Measurements from ENCODE around the gene ISM1. TPM values are rescaled to one million over a fixed set of nuclear protein-coding genes. Genes with fewer than 3 reads are reported as not detected.

The ISM1 gene
- total RNA-seq, 4 donors from 2014 or later = 1.8 to 7.1 (median 4.0) TPM

DNA sequence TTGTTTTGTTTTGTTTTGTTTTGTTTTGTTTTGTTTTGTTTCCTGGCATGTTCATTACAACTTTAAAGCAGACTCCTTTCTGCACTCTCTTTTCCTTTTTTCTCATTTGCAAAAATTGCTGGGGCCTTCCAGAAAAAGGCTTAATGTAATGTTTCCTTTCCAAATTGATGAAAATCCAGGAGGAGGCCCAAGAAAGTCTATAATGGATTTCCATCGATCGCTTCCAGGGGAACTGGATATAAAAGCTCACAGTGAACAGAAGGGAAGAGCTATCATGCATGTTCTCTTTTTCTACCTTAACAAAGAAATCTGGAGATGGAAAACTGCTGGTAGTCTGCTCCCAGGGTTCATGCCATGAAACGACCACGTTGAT is 28.7 kb downstream of the ISM1 start:
- 74% methylated on average over 4 of the region's 4 CpGs for WGBS
- no peaks in the 10 kb centered on the region for H3K9me3 ChIP-seq
- TF ChIP-seq, protein P1, sequence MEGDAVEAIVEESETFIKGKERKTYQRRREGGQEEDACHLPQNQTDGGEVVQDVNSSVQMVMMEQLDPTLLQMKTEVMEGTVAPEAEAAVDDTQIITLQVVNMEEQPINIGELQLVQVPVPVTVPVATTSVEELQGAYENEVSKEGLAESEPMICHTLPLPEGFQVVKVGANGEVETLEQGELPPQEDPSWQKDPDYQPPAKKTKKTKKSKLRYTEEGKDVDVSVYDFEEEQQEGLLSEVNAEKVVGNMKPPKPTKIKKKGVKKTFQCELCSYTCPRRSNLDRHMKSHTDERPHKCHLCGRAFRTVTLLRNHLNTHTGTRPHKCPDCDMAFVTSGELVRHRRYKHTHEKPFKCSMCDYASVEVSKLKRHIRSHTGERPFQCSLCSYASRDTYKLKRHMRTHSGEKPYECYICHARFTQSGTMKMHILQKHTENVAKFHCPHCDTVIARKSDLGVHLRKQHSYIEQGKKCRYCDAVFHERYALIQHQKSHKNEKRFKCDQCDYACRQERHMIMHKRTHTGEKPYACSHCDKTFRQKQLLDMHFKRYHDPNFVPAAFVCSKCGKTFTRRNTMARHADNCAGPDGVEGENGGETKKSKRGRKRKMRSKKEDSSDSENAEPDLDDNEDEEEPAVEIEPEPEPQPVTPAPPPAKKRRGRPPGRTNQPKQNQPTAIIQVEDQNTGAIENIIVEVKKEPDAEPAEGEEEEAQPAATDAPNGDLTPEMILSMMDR (IDR thresholded peaks at IDR 0.05) = no peak
- no peak for TF ChIP-seq EP300 (IDR thresholded peaks at IDR 0.05)
- TF ChIP-seq POLR2A (IDR thresholded peaks at IDR 0.05; ENCODE audit: low read depth) = no peak
- no peak for TF ChIP-seq POLR2AphosphoS5 (IDR thresholded peaks at IDR 0.05)
- H3K27ac ChIP-seq (replicated peaks in 1 of 4) = no peak overlapping the region
- no peak for DNase-seq (ENCODE audit: extremely low spot score)
- intact Hi-C loops (cut with DNase I) = no loop called here
- H3K4me3 ChIP-seq = no peak overlapping the region
- no peaks in the 10 kb centered on the region for H3K4me1 ChIP-seq
- no peaks in the 10 kb centered on the region for H3K27me3 ChIP-seq
- no peaks in the 10 kb centered on the region for H3K36me3 ChIP-seq

DNA sequence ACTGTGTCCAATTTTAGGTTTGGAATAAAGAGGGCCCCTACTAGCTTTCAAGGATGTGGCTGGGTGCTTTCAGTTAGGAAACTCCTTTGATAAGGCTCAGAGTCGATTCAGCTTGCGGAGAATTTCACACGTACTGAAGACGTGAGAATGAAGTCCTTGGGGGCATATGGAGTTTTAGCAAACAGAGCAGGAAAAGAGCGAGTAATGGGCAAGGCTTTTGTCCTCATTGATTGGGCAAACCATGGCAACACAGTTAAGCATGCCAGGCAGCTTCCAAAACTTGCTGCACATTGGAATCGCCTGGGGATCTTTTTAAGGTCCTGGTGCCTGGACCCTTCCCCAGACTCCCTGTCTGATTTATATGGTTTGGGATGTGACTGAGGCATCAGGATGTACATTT is 29.2 kb downstream of the ISM1 start:
- TF ChIP-seq POLR2AphosphoS5 (IDR thresholded peaks at IDR 0.05) = no peak
- TF ChIP-seq, protein P1 (IDR thresholded peaks at IDR 0.05) = no peak
- TF ChIP-seq EP300 (IDR thresholded peaks at IDR 0.05) = no peak
- TF ChIP-seq POLR2A (IDR thresholded peaks at IDR 0.05; ENCODE audit: low read depth) = no peak
- Histone ChIP-seq H3K36me3 (no peaks in the 10 kb centered on the region), H3K4me3 (no peak overlapping the region), H3K27me3 (no peaks in the 10 kb centered on the region), H3K27ac (replicated peaks in 1 of 4) (no peak overlapping the region), H3K9me3 (no peaks in the 10 kb centered on the region), H3K4me1 (no peaks in the 10 kb centered on the region)
- DNase-seq (ENCODE audit: extremely low spot score) = no peak
- intact Hi-C loops (cut with DNase I) = no loop called here
- WGBS = 88% methylated on average over 6 of the region's 6 CpGs

DNA sequence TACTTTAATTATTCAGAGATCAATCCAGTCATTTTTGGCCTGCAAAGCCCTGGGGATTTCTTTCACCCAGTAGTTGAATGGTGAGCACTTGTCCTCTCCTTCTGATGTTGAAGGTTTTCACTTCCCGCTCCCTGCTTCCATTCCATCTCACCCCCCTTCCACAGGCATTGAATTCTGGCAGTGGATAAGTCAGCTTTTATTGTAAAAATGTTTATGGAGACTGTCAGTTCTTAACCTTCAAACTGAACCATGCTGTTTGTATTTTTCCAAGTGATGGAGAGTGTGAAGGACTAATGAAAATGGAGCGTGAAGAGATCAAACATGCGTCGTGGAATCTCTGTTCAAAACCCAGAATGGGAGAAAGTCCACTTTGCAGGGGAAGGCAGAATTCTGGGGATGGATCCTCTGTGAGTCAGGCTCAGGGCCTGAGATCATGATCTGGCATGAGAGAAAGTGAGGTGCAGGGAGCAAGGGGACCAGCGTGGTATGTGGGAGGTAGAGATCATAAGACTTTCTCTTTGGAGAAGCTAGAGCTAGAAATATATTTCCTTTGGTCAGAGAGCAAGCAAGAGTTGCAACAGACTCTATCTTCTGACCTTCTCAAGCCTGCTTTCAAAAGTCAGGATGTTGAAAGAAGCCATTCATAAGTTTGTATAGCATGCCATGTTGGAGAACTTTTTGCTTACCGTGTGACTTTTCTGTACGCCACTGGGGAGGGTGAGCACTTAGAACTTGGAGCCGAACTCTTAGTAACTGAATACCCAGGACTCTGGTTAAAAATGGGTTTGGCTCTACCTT is 30.2 kb downstream of the ISM1 start:
- no peak for DNase-seq (ENCODE audit: extremely low spot score)
- Histone ChIP-seq H3K4me1 (no peaks in the 10 kb centered on the region), H3K36me3 (no peaks in the 10 kb centered on the region), H3K27ac (replicated peaks in 1 of 4) (no peak overlapping the region), H3K9me3 (no peaks in the 10 kb centered on the region), H3K4me3 (no peak overlapping the region), H3K27me3 (no peaks in the 10 kb centered on the region)
- TF ChIP-seq EP300 (IDR thresholded peaks at IDR 0.05) (no peak), POLR2A (IDR thresholded peaks at IDR 0.05; ENCODE audit: low read depth) (no peak), POLR2AphosphoS5 (IDR thresholded peaks at IDR 0.05) (no peak)
- TF ChIP-seq, protein P1 (IDR thresholded peaks at IDR 0.05) = no peak
- intact Hi-C loops (cut with DNase I) = no loop called here
- 81% methylated on average over 8 of the region's 8 CpGs for WGBS

DNA sequence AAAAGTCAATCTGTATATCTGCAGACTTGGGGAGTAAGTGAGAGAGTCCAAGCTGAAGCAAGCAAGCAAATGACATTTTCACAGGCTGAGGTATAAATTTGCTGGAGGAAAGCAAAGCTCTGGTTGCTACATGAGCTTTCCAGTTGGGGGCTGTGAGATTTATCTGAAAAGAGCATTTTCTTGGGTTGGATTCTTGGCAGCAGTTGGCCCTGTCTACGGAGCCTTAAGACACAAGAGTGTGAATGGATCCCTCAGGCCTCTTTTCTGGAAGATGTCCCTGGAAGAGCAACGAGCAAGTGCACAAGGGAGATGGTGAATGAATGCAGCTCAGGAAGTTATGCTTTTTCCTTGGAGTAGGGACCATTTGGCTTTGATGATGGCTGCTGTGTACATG is 30.8 kb downstream of the ISM1 start:
- Histone ChIP-seq H3K27ac (replicated peaks in 1 of 4) (no peak overlapping the region), H3K27me3 (no peaks in the 10 kb centered on the region), H3K36me3 (no peaks in the 10 kb centered on the region), H3K4me1 (no peaks in the 10 kb centered on the region), H3K4me3 (no peak overlapping the region), H3K9me3 (no peaks in the 10 kb centered on the region)
- intact Hi-C loops (cut with DNase I) = no loop called here
- no peak for TF ChIP-seq POLR2AphosphoS5 (IDR thresholded peaks at IDR 0.05)
- TF ChIP-seq, protein P1 (IDR thresholded peaks at IDR 0.05) = no peak
- TF ChIP-seq EP300 (IDR thresholded peaks at IDR 0.05) = no peak
- TF ChIP-seq POLR2A (IDR thresholded peaks at IDR 0.05; ENCODE audit: low read depth) = no peak
- DNase-seq (ENCODE audit: extremely low spot score) = no peak
- 65% methylated on average over 2 of the region's 2 CpGs for WGBS

DNA sequence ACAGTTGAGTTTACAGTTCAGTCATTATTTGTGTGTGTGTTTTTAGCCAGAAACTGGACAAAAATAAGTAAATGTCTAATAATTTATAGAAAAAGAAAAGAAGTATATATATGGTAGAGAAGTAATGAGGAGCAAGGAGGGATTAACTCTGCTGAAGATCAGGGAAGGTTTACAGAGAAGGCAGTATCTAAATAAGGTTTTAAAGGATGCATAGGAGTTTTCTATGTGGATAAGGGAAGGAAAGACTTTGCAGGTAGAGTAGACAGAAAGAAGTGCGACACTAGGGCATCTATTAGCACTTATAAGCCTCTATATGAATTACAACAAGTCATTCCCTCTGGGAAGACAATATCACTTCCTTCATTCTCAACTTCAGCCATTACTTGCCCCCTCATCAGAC is 34.3 kb downstream of the ISM1 start:
- H3K4me3 ChIP-seq = no peak overlapping the region
- intact Hi-C loops (cut with DNase I) = no loop called here
- 93% methylated on average over 1 of the region's 1 CpG for WGBS
- no peak overlapping the region for H3K27ac ChIP-seq (replicated peaks in 1 of 4)
- no peaks in the 10 kb centered on the region for H3K36me3 ChIP-seq
- TF ChIP-seq POLR2A (IDR thresholded peaks at IDR 0.05; ENCODE audit: low read depth) (no peak), EP300 (IDR thresholded peaks at IDR 0.05) (no peak), POLR2AphosphoS5 (IDR thresholded peaks at IDR 0.05) (no peak)
- TF ChIP-seq, protein P1 (IDR thresholded peaks at IDR 0.05) = no peak
- no peaks in the 10 kb centered on the region for H3K9me3 ChIP-seq
- DNase-seq (ENCODE audit: extremely low spot score) = no peak
- no peaks in the 10 kb centered on the region for H3K4me1 ChIP-seq
- H3K27me3 ChIP-seq = no peaks in the 10 kb centered on the region

Data from esophagus muscularis mucosa (tissue), 4 donors.